T follicular helper cell (primary cell): Measurements from ENCODE around the gene SORCS1.
"Not testable (repeated sequence)": the region's sequence is repeated elsewhere in the genome, so short reads cannot be mapped to it uniquely, and the experiment has no call there.

Experiments used
- DNase-seq: peaks from one replicate; pipeline ENCODE4 v3.0.0-alpha.2; 2020; ENCODE audit warnings: low read depth

Gene SORCS1

DNA sequence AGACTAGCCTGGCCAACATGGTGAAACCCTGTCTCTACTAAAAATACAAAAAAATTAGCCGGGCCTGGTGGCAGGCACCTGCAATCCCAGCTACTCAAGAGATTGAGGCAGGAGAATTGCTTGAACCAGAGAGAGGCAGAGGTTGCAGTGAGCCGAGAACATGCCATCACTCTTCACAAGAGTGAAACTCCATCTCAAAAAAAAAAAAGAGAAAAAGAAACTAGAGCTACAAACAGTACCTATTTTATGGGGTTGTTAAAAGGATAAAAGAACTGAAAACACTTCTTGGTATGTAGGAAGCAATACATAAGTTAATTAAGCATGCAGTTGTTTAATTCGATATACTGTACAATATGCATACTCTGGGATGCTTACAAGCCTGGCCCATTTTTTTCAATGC, 216.9 kb downstream of the SORCS1 start:
- no peak for DNase-seq

DNA sequence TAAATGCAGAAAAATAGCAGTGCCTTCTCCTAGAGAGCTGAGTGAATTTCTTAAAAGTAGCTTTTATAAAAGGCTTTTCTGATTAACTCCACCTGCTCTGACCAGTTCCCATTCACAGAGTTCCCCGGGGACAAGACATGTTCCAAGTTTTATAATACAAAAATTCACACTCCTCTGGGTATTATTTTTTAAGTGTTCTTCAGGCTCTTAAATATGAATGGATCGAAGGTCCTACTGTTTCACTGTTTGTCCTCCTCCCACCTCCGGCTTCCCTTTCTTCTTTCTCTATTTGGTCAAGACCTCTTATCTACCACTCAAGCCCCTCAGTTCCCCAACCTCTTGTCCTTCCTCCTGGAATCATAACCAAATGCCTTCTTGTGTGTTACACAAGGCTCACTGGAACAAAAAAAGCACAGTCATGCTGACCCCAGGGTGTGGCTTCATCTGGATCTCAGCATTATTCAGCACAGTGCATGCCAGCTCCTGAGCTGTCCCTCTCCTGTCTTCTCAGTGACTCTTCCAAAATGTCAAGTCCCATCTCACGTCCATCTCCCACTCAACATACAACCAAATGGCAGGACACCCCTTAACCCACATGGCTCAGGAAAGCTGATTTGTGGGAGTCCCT, 222.4 kb downstream of the SORCS1 start:
- no peak for DNase-seq

DNA sequence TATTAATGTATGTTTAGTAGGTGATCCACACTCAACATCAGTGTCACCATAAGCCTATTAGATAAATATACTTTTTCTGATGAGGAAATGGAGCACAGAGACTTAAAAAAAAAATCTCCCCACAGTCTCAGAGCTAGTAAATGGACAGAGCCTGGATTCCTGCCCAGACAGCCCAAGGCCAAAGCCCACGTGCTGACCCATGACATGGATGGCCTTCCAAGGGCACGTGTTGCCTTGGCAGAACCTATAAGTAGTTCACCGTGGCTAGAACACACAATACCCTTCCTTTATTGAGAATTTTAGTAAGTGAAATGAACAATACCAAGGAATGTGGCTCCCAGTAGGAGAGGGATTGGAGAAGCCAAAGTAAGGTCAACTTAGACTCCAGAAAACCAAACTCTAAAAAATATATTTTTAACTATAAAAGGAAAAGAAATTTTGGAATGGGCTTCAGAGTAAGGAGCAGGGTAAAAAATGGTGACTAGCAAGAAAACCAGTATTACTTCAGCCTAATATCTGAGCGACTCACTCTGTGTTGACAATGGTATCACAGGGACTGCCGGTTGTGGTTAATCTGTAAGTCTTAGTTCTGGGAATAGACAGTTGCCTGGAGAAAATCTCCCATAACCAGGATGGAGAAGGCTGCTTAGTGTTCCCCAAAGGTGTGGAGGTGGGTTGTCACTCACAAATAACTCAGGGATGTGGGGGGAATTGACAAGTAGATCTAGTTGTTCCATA, 223.0 kb downstream of the SORCS1 start:
- DNase-seq: no peak

DNA sequence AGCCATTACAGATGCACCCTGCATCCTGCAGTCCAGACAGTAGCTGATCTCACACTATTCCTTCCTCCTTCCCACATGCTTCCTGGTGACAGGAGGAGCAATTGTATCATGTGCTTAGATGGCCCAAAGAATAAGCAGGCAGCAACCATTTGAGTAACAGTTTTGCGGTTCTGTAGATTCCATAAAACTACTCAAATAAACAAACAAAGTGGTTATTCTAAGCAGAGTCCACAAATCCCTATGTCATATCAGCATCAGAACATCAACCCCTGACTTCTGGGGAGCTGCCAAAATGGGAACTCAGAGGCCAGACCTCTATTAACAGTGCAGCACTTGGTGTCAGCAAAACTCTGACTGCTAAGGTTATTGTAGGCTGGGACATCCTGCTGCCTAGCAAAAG, 226.0 kb downstream of the SORCS1 start:
- no peak for DNase-seq

DNA sequence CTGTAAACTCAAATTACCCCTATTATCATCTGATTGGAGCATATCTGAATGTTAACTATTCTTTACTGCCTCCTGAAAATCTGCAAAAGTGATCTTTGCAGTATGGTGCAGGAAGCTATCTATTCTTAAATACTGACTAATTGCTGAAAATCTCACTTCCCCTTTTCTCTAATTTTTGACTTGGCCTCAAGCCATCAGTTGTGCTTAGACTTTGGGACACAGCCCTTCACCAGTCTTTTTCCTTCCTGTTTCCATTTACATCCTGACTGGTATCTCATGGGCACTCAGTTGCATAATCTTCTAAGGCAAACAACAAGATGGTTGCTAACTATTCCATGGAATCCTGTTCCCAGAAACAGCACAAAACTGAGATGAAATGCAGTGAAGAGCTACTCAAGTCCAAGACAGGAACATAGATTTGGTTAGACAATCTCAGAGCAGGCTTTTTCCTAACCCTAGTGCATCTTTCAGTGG, 228.5 kb downstream of the SORCS1 start:
- no peak for DNase-seq

DNA sequence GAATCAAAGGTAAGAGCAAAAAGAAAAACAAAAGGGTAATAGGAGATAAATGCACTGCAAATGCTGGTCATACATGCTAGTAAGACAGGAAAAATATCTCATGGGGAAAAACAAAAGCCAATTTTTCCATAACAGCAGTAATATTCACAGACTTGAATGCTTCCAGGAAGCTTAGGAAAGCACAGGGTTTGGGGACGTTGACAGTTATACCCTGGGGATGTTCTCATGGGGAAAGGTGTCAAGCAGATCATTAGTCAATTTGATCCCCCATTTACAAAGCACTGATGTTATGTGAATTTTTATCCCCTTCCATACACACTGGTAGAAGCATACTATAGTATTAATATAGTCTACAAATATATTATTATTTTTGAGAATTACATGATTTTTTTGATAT, 232.7 kb downstream of the SORCS1 start:
- DNase-seq: no peak

DNA sequence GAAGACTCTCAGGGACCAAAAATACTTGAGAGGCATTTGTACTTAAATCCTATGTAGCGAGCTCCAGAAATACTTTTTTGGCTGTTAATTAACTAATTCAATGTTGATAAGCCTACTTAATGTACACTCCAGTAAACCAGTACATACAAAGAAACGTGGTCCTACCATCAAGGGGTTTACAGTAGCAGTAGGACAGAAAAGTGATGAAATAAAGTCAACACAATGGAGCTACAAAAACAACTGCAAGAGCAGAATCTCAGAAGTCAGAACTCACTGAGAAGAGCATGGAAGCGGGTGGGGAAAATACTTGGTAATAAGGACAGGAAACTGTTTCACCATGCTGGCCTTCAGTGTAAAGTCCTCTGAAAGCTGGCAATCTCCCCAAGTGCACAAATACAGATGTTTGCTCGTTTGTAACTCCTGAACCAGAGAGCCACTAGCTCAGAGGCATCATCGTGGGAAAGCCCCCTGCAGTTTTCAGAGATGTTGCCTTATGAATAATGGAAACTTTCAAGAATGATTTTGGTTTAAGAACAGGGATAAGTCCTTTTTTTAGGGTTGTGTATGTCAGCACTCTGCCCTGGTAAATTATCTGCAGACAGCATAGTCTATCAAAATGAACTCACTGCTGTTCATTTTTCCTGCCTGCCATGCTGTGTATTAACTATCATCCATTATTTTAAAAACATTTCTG, 233.2 kb downstream of the SORCS1 start:
- no peak for DNase-seq

DNA sequence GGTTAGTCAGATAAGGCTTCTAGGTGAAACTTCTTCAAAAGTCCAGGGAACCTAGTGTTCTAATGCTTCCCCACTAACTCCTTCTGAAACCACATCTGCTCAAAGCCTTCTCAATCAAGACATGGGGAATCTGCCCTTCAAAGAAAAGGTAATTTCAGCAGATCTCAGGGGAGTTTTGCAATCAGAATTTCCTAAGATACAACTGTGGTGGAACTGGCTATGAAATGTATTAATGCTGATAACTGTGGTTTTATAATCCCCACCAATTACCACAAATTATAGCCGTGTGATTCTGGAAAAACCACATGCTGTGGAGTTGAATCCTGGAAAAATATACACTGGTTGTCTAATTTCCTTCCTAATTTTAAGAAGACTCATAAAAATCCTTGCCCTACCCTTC, 233.8 kb downstream of the SORCS1 start:
- no peak for DNase-seq

DNA sequence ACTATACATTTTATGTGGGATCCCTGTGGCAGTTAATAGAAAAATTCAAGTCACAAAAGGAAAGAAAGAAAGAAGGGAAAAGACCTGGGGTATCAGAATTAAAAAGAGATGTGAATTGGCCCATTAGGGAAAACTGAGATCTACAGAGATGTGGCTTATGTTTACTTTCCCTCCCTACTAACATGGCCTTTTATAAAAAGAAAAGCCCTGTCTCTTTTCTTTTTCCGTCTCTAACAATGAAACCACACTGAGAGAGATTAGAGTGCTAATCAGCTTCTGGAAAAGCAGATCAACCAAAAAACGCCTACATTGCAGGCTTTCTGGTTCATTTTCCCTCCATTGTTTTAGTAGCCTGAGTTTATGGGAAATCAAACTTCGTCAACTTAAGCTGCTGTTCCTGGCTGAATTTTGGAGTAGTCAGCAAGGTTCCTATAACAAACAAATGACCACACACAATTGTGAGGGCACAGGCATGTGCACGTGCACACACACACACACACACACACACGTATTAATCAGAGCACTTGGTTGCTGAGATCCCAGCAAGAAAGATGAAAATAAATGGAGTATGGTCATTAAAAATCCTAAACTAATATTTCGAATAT, 235.1 kb downstream of the SORCS1 start:
- no peak for DNase-seq

DNA sequence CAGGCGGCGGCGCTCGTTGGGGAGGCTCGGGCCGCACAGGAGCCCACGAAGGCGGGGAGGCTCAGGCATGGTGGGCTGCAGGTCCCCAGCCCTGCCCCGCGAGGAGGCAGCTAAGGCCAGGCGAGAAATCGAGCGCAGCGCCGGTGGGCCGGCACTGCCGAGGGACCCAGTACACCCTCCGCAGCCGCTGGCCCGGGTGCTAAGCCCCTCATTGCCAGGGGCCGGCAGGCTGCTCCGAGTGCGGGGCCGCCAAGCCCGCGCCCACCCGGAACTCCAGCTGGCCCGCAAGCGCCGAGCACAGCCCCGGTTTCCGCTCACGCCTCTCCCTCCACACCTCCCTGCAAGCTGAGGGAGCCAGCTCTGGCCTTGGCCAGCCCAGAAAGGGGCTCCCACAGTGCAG, 236.4 kb downstream of the SORCS1 start:
- not testable (repeated sequence) for DNase-seq

DNA sequence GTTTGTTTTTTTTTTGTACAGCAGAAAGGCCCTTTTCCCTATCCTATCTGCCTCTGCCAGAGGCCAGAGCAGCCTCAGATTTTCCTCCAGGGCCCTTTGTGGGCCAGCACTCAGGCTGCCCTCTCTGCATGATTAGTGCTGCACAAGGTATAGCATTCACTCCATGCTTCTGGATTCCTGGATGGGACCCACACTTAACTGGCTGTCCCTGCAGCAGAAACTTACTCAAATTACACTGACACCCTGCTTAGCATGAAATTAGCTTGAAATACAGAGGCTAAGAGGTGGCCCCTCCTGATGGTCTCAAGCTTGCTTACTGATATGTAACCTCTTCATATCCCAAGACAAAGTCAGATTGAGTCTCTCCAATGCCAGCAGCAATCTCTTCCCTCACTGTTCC, 239.3 kb downstream of the SORCS1 start:
- no peak for DNase-seq

DNA sequence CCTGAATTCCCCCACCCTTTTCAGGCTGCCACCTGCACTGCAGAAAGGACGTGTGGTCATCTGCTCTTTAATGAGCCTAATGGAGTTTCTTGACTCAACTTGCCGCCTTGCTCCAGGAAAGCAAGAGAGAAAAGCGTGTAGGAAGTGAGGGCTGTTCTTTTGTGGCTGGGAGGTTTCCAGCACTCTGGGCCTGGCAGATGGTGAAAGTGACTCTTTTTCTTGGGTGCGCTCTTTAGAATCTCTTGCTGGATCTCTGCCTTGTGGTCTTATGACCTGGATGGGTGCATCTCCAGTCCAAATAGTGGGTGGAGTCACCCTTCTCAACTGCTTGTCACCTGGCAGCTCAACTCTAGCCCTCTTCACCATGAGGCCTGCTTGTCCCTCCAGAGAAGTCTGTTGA, 244.0 kb downstream of the SORCS1 start:
- no peak for DNase-seq

DNA sequence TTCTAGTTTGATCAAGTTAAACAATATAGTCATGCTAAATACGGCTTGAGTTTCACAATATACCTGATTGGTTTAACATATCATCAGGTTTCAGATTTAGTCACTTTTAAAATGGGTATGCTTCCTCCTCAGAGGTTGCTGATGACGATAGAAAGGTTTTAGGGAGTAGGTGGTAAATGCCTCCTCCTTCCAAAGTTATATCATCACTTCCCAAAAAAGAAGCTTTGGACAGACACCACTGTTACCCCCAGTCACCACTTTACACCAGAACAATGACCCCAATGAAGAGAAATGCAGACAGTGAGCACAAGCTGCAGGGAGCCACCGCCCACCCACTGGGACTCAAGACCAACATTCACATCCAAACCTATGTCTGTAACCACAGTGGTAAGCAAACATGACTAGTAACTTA, 244.6 kb downstream of the SORCS1 start:
- DNase-seq: no peak

DNA sequence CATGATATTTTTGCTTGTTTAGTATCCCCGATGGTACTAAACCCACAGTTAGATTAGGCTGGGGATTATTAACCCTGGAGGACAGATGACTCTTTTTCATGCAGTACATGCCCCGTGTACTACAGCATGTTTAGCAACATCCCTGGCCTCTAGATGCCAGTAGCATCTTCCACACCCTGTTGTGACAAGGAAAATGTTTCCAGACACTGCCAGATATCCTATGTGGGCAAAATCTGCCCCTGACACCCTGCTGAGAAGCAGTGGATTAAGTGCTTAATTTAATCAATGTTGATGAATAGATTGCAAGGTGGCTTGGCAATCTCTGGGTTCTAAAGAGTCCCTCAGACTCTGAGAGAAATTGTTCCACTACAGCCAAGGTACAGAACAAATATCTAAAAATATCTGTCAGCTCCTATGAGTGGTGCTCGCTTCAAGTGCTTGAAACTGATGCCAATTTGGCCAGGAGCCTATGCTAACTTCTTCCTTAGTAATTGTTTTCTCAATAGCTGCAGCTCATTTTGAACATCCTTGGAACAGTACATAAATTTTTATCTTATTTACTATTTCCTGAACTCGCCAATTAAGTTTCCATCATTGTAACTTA, 247.0 kb downstream of the SORCS1 start:
- DNase-seq: no peak

DNA sequence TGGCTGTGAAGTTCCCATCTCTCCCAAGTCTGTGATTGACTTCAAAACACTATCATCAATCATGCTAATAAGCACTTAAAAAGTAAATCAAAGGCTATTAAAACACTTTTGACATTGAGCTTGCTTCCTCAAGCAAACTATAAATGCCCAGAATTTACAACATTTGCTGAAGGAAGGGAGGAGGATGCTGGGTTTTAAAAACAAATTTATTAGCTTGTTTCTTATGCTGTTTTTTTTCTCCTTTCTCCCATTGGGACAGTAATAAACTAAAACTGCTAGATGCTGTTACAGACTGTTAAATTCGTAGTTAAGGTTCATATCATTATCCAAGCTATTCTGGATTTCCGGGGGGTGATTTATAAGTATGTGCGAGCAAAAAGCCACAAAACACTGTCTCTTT, 250.5 kb downstream of the SORCS1 start:
- DNase-seq: no peak

DNA sequence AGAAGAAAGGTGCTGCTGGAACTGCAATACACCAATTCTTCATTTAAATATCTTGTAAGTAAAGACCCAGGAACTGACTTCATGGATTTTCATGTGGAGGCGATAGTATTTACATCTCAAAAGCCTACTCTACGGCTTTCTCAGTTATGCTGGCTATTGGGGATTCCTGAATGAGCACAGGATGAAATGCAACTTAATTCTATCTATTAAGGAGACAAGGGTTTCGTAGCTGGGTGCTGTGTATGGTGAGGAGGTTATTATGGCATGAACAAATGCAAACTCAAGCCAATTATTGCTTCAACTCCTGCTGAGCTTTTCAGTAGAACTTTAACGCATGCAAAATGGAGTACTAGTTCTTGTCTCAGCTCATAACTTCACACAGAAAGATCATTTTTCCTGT, 251.2 kb downstream of the SORCS1 start:
- DNase-seq: no peak

DNA sequence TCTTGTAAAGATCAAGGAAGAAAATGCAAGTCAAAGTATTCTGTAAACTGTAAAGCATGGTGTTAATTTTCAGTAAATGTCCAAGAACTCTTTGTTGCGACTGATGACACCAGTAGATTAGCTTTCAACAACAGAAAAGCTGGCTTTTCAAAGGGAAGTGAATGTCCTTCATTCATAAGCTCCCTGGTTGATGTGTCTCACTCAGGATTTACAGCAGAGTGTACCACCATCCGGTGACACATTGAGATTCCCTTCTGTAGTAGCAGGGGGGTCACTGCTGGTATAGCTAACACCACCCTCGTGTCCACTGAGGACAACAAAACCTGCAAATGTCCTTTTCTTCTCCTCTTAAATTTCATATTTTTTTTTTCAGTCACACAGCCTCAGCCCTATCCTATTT, 253.4 kb downstream of the SORCS1 start:
- no peak for DNase-seq

DNA sequence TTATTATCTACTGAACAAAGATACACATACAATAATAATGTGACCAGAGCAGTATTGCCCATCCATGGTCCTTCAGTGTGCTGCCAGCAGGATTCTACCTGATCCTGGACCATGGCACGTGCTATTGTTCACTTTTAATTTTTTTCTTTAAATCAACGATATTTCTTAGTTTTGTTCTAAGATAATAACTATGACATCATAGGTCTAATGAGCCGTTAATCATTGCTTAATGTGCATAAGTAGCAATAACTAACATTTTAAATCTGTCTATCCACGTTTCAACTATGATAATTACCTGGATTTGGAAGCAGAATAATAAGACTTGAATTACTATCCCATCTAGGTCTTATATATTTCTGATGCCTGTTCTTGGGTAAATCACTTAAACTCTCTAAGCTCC, 253.8 kb downstream of the SORCS1 start:
- no peak for DNase-seq

DNA sequence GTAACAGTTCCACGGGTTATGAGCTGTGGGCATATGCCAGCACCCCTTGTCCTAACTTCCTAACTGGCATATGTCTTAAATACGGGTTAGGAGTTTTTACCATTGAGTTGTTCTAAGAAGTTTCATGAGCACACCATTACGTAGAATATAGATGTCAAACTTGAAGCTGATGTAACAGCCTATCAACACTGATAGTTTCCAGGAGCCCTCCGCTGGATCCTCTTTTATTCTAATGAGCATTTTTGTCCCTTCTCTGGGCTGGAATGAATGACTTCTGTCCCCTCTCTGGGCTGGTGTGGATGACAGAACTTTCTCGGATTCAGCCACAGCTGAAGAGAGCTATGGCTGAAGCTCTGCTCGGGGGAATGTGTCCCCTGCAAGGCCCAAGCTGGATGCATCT, 256.3 kb downstream of the SORCS1 start:
- DNase-seq: no peak

DNA sequence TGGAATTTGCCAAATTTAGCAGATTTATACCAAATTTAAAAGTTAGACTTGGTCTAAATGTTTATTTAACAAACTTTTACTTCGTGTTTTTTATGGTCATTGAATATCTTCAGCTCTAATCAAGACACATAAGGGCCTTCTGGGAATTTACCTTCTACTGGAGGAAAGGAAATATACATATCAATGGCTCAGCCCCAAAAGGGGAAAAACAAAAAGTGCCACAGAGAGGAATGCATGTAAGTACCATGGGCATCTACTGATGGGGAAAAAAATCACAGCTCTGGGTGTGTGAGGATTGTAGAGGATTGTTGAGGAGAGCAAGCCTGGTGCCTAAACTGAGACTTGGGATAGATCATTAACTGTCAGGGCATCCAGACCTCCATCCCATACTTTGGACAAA, 260.3 kb downstream of the SORCS1 start:
- no peak for DNase-seq

DNA sequence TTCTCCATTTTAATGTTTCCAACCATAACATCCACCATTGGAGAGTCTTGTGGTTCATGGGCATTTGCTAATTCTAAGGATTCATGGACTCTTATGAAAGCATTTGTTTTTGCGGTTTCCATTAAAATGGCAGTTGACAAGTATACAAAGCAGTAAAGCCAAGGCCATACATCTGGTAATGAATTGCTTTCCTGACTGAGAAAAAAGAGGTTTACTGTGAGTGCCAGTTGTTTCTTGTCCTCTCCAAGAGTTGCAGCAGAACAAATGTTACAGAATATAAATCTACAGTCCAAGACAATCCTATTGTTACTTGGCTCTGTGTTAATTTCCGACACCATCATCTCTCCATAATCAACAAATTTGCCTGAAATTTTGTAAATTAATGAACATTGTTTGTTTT, 261.3 kb downstream of the SORCS1 start:
- no peak for DNase-seq

DNA sequence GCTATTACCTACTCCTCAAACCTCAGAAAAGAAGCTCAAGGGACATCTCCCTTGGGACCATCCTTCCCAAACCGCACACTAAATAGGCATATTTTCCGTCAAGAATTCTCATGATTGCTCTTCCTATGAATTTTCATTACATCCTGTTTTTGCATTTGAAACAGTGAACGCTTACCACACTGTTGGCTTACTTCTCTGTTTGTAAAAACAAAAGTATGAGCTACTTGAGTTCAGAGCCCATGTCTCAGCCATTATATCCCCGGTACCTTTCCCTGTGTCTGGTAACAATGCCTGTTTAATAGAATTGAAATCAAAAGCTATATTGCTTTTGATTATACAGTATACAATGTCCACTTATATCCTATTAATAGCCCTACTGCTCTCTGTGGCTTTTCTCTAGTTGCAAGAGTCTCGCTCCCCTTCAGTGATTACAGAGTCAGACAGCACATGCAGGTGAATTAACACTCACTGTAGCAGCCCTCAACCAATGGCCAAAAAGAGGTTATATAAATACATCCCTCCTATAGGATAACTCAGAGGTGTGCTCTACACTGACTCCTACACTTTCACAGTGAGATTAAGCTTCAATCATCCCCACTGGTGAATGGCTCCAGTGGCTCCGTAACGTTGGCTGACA, 264.4 kb downstream of the SORCS1 start:
- DNase-seq: no peak
